ENCODE results near the gene CLEC1B. TPM values are rescaled to one million over a fixed set of nuclear protein-coding genes. Genes with fewer than 3 reads are reported as not detected.

The CLEC1B gene
- total and polyA plus RNA-seq, 10 of the 15 experiments (the other 5 are each of a cell fraction or from before 2014, with no cell fraction given), result not detected

GRCh38 chr12:9948606-9949296, 50.2 kb downstream of the CLEC1B start (continued):
- TF ChIP-seq, protein P1, sequence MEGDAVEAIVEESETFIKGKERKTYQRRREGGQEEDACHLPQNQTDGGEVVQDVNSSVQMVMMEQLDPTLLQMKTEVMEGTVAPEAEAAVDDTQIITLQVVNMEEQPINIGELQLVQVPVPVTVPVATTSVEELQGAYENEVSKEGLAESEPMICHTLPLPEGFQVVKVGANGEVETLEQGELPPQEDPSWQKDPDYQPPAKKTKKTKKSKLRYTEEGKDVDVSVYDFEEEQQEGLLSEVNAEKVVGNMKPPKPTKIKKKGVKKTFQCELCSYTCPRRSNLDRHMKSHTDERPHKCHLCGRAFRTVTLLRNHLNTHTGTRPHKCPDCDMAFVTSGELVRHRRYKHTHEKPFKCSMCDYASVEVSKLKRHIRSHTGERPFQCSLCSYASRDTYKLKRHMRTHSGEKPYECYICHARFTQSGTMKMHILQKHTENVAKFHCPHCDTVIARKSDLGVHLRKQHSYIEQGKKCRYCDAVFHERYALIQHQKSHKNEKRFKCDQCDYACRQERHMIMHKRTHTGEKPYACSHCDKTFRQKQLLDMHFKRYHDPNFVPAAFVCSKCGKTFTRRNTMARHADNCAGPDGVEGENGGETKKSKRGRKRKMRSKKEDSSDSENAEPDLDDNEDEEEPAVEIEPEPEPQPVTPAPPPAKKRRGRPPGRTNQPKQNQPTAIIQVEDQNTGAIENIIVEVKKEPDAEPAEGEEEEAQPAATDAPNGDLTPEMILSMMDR (IDR thresholded peaks at IDR 0.05 in 2 of 3, conservative IDR thresholded peaks at IDR 0.05 in 1 of 3; ENCODE audit: control insufficient read depth in 2 of 3, extremely low read depth in 1 of 3, insufficient read depth in 1 of 3, low read depth in 3 of 3, low read length in 3 of 3), result no peak
- no peak for TF ChIP-seq HDGF (IDR thresholded peaks at IDR 0.05)
- TF ChIP-seq MEF2B (IDR thresholded peaks at IDR 0.05; ENCODE audit: partially characterized antibody, poor library complexity, severe bottlenecking), result peak; percentile 23
- no peak for TF ChIP-seq TARDBP (IDR thresholded peaks at IDR 0.05; ENCODE audit: borderline replicate concordance)
- no peak for TF ChIP-seq TAF1 (IDR thresholded peaks at IDR 0.05; ENCODE audit: borderline replicate concordance, low read depth, low read length)
- no peak for TF ChIP-seq YBX1 (IDR thresholded peaks at IDR 0.05)
- no peak for TF ChIP-seq EZH2 (IDR thresholded peaks at IDR 0.05; ENCODE audit: borderline replicate concordance, control insufficient read depth, low read depth, low read length)
- no peak for TF ChIP-seq CBX3 (IDR thresholded peaks at IDR 0.05; ENCODE audit: borderline replicate concordance, low read depth)
- no peak for TF ChIP-seq SREBF1 (IDR thresholded peaks at IDR 0.05; ENCODE audit: low read length)
- TF ChIP-seq, protein P2, sequence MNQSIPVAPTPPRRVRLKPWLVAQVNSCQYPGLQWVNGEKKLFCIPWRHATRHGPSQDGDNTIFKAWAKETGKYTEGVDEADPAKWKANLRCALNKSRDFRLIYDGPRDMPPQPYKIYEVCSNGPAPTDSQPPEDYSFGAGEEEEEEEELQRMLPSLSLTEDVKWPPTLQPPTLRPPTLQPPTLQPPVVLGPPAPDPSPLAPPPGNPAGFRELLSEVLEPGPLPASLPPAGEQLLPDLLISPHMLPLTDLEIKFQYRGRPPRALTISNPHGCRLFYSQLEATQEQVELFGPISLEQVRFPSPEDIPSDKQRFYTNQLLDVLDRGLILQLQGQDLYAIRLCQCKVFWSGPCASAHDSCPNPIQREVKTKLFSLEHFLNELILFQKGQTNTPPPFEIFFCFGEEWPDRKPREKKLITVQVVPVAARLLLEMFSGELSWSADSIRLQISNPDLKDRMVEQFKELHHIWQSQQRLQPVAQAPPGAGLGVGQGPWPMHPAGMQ (IDR thresholded peaks at IDR 0.05; ENCODE audit: borderline replicate concordance), result no peak
- TF ChIP-seq SP1 (IDR thresholded peaks at IDR 0.05; ENCODE audit: low read depth, low read length), result no peak
- TF ChIP-seq SKIL (IDR thresholded peaks at IDR 0.05; ENCODE audit: low read depth, poor library complexity, severe bottlenecking), result no peak
- peak in 1 of 2 experiments; percentile 77; a peak in 2 of 4 replicates for TF ChIP-seq EP300 (IDR thresholded peaks at IDR 0.05; ENCODE audit: borderline replicate concordance in 1 of 2, control insufficient read depth in 1 of 2, low read depth in 2 of 2, low read length in 2 of 2)
- TF ChIP-seq, protein P3, sequence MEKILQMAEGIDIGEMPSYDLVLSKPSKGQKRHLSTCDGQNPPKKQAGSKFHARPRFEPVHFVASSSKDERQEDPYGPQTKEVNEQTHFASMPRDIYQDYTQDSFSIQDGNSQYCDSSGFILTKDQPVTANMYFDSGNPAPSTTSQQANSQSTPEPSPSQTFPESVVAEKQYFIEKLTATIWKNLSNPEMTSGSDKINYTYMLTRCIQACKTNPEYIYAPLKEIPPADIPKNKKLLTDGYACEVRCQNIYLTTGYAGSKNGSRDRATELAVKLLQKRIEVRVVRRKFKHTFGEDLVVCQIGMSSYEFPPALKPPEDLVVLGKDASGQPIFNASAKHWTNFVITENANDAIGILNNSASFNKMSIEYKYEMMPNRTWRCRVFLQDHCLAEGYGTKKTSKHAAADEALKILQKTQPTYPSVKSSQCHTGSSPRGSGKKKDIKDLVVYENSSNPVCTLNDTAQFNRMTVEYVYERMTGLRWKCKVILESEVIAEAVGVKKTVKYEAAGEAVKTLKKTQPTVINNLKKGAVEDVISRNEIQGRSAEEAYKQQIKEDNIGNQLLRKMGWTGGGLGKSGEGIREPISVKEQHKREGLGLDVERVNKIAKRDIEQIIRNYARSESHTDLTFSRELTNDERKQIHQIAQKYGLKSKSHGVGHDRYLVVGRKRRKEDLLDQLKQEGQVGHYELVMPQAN (conservative IDR thresholded peaks at IDR 0.05), result no peak
- no peak for TF ChIP-seq HDAC6 (IDR thresholded peaks at IDR 0.05; ENCODE audit: unreplicated experiment)
- no peak for TF ChIP-seq ZNF207 (IDR thresholded peaks at IDR 0.05; ENCODE audit: borderline replicate concordance)
- peak; percentile 94 for TF ChIP-seq SPI1 (IDR thresholded peaks at IDR 0.05; ENCODE audit: borderline replicate concordance, insufficient read depth, low read depth, low read length)
- TF ChIP-seq NFIC (IDR thresholded peaks at IDR 0.05; ENCODE audit: low read depth, low read length), result peak; percentile 73
- TF ChIP-seq BCLAF1 (IDR thresholded peaks at IDR 0.05), result no peak
